ENCODE measurements around the gene LCN15. TPM values are rescaled to one million over a fixed set of nuclear protein-coding genes. Genes with fewer than 3 reads are reported as not detected.

Gene LCN15
- total RNA-seq, 1 experiment from 2014 or later, result 0.05 TPM

DNA sequence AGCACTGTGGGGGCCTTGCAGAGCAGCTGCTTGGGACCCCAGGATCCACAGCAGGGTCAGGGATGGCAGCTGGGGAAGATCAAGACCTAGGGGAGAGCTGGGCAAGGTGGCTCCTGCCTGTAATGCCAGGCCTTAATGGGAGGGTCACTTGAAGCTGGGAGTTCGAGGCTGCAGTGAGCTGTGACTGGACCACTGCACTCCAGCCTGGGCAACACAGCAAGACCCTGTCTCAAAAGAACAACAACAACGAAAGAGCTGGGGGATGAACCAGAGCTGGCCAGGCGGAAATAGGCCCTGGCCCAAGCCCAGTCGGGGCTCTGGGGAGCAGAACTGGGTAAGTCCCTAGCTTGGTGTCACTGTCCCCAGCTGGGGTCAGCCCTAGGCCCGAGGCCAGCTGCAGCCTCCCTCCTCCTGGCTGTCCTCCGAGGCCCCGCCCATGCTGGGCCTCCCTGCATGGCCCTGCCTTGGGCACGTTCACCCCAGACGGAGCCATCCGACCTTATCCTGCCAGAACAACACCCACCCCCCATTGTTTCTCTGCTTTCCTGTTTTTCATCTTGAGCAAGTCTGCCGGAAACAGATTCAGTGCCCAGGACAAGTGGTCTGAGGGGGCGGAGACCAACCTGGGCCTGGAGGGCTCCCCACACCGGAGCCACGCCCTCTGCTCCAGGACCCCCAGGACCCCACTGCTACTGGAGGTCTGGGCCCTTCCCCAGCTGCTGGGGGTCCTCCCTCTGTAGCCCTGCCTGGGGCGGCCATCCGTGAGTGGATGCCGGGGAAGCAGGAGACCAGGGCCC lies 50.0 kb downstream of the LCN15 start:
- intact Hi-C loops (cut with micrococcal nuclease; ENCODE audit: unreplicated experiment), result no loop called here
- DNase-seq (ENCODE audit: low read depth, low spot score) (no peak), ATAC-seq (no peak)
- in situ Hi-C loops (cut with HindIII; ENCODE audit: low pct_unique_long_range_greater_than_20kb, low sequenced_read_pairs), result no loop called here
- TF ChIP-seq TCF7L2 (IDR thresholded peaks at IDR 0.05; ENCODE audit: low read depth, low read length) (no peak), POLR2AphosphoS5 (IDR thresholded peaks at IDR 0.05; ENCODE audit: low read depth, low read length) (no peak), SIN3A (IDR thresholded peaks at IDR 0.05; ENCODE audit: borderline replicate concordance, insufficient read depth, low read depth, low read length) (no peak)
- TF ChIP-seq, protein P1, sequence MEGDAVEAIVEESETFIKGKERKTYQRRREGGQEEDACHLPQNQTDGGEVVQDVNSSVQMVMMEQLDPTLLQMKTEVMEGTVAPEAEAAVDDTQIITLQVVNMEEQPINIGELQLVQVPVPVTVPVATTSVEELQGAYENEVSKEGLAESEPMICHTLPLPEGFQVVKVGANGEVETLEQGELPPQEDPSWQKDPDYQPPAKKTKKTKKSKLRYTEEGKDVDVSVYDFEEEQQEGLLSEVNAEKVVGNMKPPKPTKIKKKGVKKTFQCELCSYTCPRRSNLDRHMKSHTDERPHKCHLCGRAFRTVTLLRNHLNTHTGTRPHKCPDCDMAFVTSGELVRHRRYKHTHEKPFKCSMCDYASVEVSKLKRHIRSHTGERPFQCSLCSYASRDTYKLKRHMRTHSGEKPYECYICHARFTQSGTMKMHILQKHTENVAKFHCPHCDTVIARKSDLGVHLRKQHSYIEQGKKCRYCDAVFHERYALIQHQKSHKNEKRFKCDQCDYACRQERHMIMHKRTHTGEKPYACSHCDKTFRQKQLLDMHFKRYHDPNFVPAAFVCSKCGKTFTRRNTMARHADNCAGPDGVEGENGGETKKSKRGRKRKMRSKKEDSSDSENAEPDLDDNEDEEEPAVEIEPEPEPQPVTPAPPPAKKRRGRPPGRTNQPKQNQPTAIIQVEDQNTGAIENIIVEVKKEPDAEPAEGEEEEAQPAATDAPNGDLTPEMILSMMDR (IDR thresholded peaks at IDR 0.05), result no peak
- TF ChIP-seq, protein P2, sequence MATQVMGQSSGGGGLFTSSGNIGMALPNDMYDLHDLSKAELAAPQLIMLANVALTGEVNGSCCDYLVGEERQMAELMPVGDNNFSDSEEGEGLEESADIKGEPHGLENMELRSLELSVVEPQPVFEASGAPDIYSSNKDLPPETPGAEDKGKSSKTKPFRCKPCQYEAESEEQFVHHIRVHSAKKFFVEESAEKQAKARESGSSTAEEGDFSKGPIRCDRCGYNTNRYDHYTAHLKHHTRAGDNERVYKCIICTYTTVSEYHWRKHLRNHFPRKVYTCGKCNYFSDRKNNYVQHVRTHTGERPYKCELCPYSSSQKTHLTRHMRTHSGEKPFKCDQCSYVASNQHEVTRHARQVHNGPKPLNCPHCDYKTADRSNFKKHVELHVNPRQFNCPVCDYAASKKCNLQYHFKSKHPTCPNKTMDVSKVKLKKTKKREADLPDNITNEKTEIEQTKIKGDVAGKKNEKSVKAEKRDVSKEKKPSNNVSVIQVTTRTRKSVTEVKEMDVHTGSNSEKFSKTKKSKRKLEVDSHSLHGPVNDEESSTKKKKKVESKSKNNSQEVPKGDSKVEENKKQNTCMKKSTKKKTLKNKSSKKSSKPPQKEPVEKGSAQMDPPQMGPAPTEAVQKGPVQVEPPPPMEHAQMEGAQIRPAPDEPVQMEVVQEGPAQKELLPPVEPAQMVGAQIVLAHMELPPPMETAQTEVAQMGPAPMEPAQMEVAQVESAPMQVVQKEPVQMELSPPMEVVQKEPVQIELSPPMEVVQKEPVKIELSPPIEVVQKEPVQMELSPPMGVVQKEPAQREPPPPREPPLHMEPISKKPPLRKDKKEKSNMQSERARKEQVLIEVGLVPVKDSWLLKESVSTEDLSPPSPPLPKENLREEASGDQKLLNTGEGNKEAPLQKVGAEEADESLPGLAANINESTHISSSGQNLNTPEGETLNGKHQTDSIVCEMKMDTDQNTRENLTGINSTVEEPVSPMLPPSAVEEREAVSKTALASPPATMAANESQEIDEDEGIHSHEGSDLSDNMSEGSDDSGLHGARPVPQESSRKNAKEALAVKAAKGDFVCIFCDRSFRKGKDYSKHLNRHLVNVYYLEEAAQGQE (IDR thresholded peaks at IDR 0.05; ENCODE audit: insufficient read depth in 1 of 2, low read depth in 2 of 2, low read length in 1 of 2), result no peak
- ChIA-PET POLR2A (no interaction called here), CTCF (interaction anchor here (0.6 kb wide), 1 partner anchor 11 kb away, joined by 3 read pairs; no protein-coding TSS in a partner anchor)
- no peaks in the 10 kb centered on the region for H3K36me3 ChIP-seq (ENCODE audit: control insufficient read depth, insufficient read depth, low read length)
- H3K27me3 ChIP-seq (ENCODE audit: control insufficient read depth, insufficient read depth, low read length), result no peaks in the 10 kb centered on the region
- H3K4me1 ChIP-seq (ENCODE audit: control insufficient read depth, insufficient read depth, low read length), result peaks cover 7% of the 10 kb centered on the region
- no peak overlapping the region for H3K4me3 ChIP-seq (ENCODE audit: low read depth in 2 of 2, low read length in 2 of 2)
- no TSS peak for BruUV-seq (replicated peaks)
- H3K27ac ChIP-seq (ENCODE audit: low read length), result no peak overlapping the region
- H3K9me3 ChIP-seq (ENCODE audit: control insufficient read depth, insufficient read depth, low read depth, low read length), result no peaks in the 10 kb centered on the region

DNA sequence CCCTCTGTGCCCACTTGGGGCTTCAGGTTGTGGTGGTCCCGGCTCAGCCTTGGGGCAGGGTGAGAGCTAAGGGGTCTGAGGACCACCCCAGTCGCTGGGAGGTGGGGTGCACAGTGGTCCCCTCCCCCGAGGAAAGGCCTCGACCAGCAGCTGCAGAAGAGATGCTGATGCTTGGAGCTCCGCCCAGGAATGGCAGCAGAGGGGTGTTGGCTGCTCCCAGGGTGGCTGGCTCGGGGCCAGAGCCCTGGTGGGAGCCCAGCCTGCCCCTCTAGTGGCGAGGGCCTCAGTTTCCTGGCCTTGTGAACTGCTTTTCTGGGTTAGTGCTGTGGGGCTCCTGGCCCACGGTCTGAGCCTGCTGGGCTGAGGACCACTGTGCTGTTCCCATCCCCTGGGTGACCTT lies 50.8 kb downstream of the LCN15 start:
- intact Hi-C loops (cut with micrococcal nuclease; ENCODE audit: unreplicated experiment), result no loop called here

More for the DNA sequence above, 50.8 kb downstream of the LCN15 start:
- POLR2A ChIA-PET, result interaction anchor here (0.7 kb wide), 1 partner anchor 14 kb away, joined by 3 read pairs; no protein-coding TSS in a partner anchor
- H3K27me3 ChIP-seq (ENCODE audit: control insufficient read depth, insufficient read depth, low read length), result no peaks in the 10 kb centered on the region
- H3K27ac ChIP-seq (ENCODE audit: low read length), result no peak overlapping the region
- in situ Hi-C loops (cut with HindIII; ENCODE audit: low pct_unique_long_range_greater_than_20kb, low sequenced_read_pairs), result no loop called here
- peak overlapping the region; percentile 39 to 47 for H3K4me3 ChIP-seq (ENCODE audit: low read depth in 2 of 2, low read length in 2 of 2)
- no peaks in the 10 kb centered on the region for H3K36me3 ChIP-seq (ENCODE audit: control insufficient read depth, insufficient read depth, low read length)
- BruUV-seq (replicated peaks), result no TSS peak
- H3K4me1 ChIP-seq (ENCODE audit: control insufficient read depth, insufficient read depth, low read length), result peaks cover 6% of the 10 kb centered on the region
- H3K9me3 ChIP-seq (ENCODE audit: control insufficient read depth, insufficient read depth, low read depth, low read length), result no peaks in the 10 kb centered on the region
- CTCF ChIA-PET, result interaction anchor here (0.6 kb wide), 1 partner anchor 10 kb away, joined by 3 read pairs; no protein-coding TSS in a partner anchor
- TF ChIP-seq, protein P2 (IDR thresholded peaks at IDR 0.05; ENCODE audit: insufficient read depth in 1 of 2, low read depth in 2 of 2, low read length in 1 of 2), result no peak
- TF ChIP-seq POLR2AphosphoS5 (IDR thresholded peaks at IDR 0.05; ENCODE audit: low read depth, low read length), result no peak
- TF ChIP-seq, protein P1 (IDR thresholded peaks at IDR 0.05), result no peak
- TF ChIP-seq TCF7L2 (IDR thresholded peaks at IDR 0.05; ENCODE audit: low read depth, low read length), result no peak
- no peak for TF ChIP-seq SIN3A (IDR thresholded peaks at IDR 0.05; ENCODE audit: borderline replicate concordance, insufficient read depth, low read depth, low read length)
- DNase-seq (ENCODE audit: low read depth, low spot score) (no peak), ATAC-seq (no peak)

Data from Panc1 (cell line).